Thyroid gland (tissue), 4 donors: ENCODE measurements around the gene DGCR8.

Source experiments
- POLR2A ChIP-seq, 2 donors: fragments of 450-650 bp; IDR thresholded peaks; one replicate each; pipeline ENCODE4 v1.6.1; 2017; ENCODE audit warnings: antibody characterized with exemption in 2 of 2, mild to moderate bottlenecking in 2 of 2, moderate library complexity in 1 of 2
- TF ChIP-seq, protein P1 (sequence below), 6 experiments: fragments of 200-600 bp in 3 of 6; fragments of 450-650 bp in 3 of 6; sonication (generic) in 3 of 6; IDR thresholded peaks; one replicate each; pipeline ENCODE4 v1.5.1; 2016 to 2019; ENCODE audit warnings: antibody characterized with exemption in 6 of 6, mild to moderate bottlenecking in 2 of 6, inconsistent platforms in 1 of 6, moderate library complexity in 1 of 6

GRCh38 chr22:20069331-20070042, 10.6 kb upstream of the DGCR8 start:
- TF ChIP-seq, protein P1, sequence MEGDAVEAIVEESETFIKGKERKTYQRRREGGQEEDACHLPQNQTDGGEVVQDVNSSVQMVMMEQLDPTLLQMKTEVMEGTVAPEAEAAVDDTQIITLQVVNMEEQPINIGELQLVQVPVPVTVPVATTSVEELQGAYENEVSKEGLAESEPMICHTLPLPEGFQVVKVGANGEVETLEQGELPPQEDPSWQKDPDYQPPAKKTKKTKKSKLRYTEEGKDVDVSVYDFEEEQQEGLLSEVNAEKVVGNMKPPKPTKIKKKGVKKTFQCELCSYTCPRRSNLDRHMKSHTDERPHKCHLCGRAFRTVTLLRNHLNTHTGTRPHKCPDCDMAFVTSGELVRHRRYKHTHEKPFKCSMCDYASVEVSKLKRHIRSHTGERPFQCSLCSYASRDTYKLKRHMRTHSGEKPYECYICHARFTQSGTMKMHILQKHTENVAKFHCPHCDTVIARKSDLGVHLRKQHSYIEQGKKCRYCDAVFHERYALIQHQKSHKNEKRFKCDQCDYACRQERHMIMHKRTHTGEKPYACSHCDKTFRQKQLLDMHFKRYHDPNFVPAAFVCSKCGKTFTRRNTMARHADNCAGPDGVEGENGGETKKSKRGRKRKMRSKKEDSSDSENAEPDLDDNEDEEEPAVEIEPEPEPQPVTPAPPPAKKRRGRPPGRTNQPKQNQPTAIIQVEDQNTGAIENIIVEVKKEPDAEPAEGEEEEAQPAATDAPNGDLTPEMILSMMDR (IDR thresholded peaks at IDR 0.05) = no peak
- TF ChIP-seq POLR2A (IDR thresholded peaks at IDR 0.05) = no peak
